IMR-90 (cell line): ENCODE results near the gene HGF. TPM values are rescaled to one million over a fixed set of nuclear protein-coding genes. Genes with fewer than 3 reads are reported as not detected.

Experiments
- ATAC-seq: fragments of 200-7000 bp; cut with Tn5 transposase; 2 replicates; pipeline ENCODE4 v1.9.1; 2020; ENCODE audit warnings: low read depth, mild to moderate bottlenecking, moderate library complexity
- BruUV-seq: library from RNA; stranded (reverse); fragments of 400-500 nt; replicated peaks from 2 replicates; lab custom pipeline; 2021; lab: Mats Ljungman, UMichigan
- CTCF ChIA-PET: fragments of 300-600 bp; formaldehyde crosslinking; extraction: SDS; loops from one replicate; lab custom pipeline; 2021; ENCODE audit warnings: antibody characterized with exemption; lab: Yijun Ruan, JAX
- POLR2A ChIA-PET: fragments of 300-600 bp; sonication (Branson Sonifier 250); formaldehyde crosslinking; loops from one replicate; lab custom pipeline; 2022; ENCODE audit warnings: antibody characterized with exemption; ENCODE audit not compliant: unreplicated experiment; lab: Charles Lee
- DNase-seq: peaks from one replicate; pipeline ENCODE4 v3.0.0; 2013
- H2AFZ ChIP-seq: replicated peaks from 2 replicates; pipeline ENCODE3; 2013; ENCODE audit warnings: low read length, mild to moderate bottlenecking; ENCODE audit not compliant: poor library complexity
- H2AK5ac ChIP-seq: 2 replicates; pipeline ENCODE4 v1.6.1; 2013; ENCODE audit warnings: low read depth, low read length, inconsistent platforms
- H2AK9ac ChIP-seq: replicated peaks from 2 replicates; pipeline ENCODE3; 2013; ENCODE audit warnings: mild to moderate bottlenecking, low read depth, low read length, moderate library complexity; ENCODE audit not compliant: poor library complexity
- H2BK120ac ChIP-seq: 2 replicates; pipeline ENCODE4 v1.6.1; 2013; ENCODE audit warnings: low read depth, low read length, inconsistent platforms
- H2BK15ac ChIP-seq: 3 replicates; pipeline ENCODE4 v1.6.1; 2013; ENCODE audit warnings: low read depth, low read length, inconsistent platforms
- H2BK20ac ChIP-seq: 2 replicates; pipeline ENCODE4 v1.6.1; 2013; ENCODE audit warnings: low read depth, mild to moderate bottlenecking, inconsistent platforms, low read length, moderate library complexity
- H2BK5ac ChIP-seq: 2 replicates; pipeline ENCODE4 v1.6.1; 2013; ENCODE audit warnings: mild to moderate bottlenecking, low read depth, low read length, inconsistent platforms; ENCODE audit not compliant: poor library complexity, severe bottlenecking
- H3K14ac ChIP-seq: replicated peaks from 2 replicates; pipeline ENCODE4 v1.6.1; 2013; ENCODE audit warnings: low read depth, low read length, inconsistent platforms
- H3K18ac ChIP-seq: 2 replicates; pipeline ENCODE4 v1.6.1; 2013; ENCODE audit warnings: low read depth, low read length, control low read depth
- H3K23ac ChIP-seq: 2 replicates; pipeline ENCODE4 v1.6.1; 2013; ENCODE audit warnings: low read depth, low read length, inconsistent platforms
- H3K27ac ChIP-seq: 2 replicates; pipeline ENCODE4 v1.5.1; 2013; ENCODE audit warnings: mild to moderate bottlenecking, control low read depth, low read length; ENCODE audit not compliant: insufficient read depth
- H3K27me3 ChIP-seq: 2 replicates; pipeline ENCODE4 v1.6.1; 2013; ENCODE audit warnings: low read length; ENCODE audit not compliant: control insufficient read depth, insufficient read depth
- H3K36me3 ChIP-seq: 2 replicates; pipeline ENCODE4 v1.6.1; 2013; ENCODE audit warnings: low read length, mixed read lengths; ENCODE audit not compliant: control insufficient read depth, insufficient read depth
- H3K4ac ChIP-seq: 2 replicates; pipeline ENCODE4 v1.6.1; 2013; ENCODE audit warnings: low read depth, low read length, inconsistent platforms
- H3K4me1 ChIP-seq: 2 replicates; pipeline ENCODE4 v1.6.1; 2013; ENCODE audit warnings: low read length, mixed read lengths; ENCODE audit not compliant: control insufficient read depth, insufficient read depth
- H3K4me2 ChIP-seq: 2 replicates; pipeline ENCODE4 v1.6.1; 2013; ENCODE audit warnings: low read depth, mild to moderate bottlenecking, control low read depth, low read length, moderate library complexity
- H3K4me3 ChIP-seq: 2 replicates; pipeline ENCODE4 v1.5.1; 2013; ENCODE audit warnings: low read depth, mild to moderate bottlenecking, control low read depth, low read length, moderate library complexity; ENCODE audit not compliant: insufficient read depth
- H3K56ac ChIP-seq: 2 replicates; pipeline ENCODE4 v1.6.1; 2013; ENCODE audit warnings: low read length, inconsistent platforms; ENCODE audit not compliant: insufficient read depth; ENCODE audit errors: extremely low read depth
- H3K79me1 ChIP-seq, 2 experiments: 2 replicates each; pipeline ENCODE4 v1.6.1; 2013; ENCODE audit warnings: low read length in 2 of 2, inconsistent platforms in 1 of 2, low read depth in 1 of 2
- H3K9ac ChIP-seq: 2 replicates; pipeline ENCODE4 v1.6.1; 2013; ENCODE audit warnings: low read depth, low read length, control low read depth
- H3K9me1 ChIP-seq: 2 replicates; pipeline ENCODE4 v1.6.1; 2013; ENCODE audit warnings: low read length, inconsistent platforms; ENCODE audit not compliant: insufficient read depth
- H3K9me3 ChIP-seq: 2 replicates; pipeline ENCODE4 v1.6.1; 2013; ENCODE audit warnings: low read length; ENCODE audit not compliant: control insufficient read depth, insufficient read depth
- H4K20me1 ChIP-seq: 2 replicates; pipeline ENCODE4 v1.6.1; 2013; ENCODE audit warnings: low read length, inconsistent platforms; ENCODE audit not compliant: insufficient read depth
- H4K5ac ChIP-seq: 2 replicates; pipeline ENCODE4 v1.6.1; 2013; ENCODE audit warnings: mild to moderate bottlenecking, low read depth, low read length, control low read depth
- H4K8ac ChIP-seq, 2 experiments: 2 replicates each; pipeline ENCODE4 v1.6.1; 2013; ENCODE audit warnings: low read depth in 2 of 2, low read length in 2 of 2, control low read depth in 1 of 2, inconsistent platforms in 1 of 2
- H4K91ac ChIP-seq: 2 replicates; pipeline ENCODE4 v1.6.1; 2013; ENCODE audit warnings: low read depth, low read length, inconsistent platforms; ENCODE audit not compliant: insufficient read depth
- BHLHE40 ChIP-seq: fragments of 150-350 bp; IDR thresholded peaks from 2 replicates; pipeline ENCODE4 v1.6.1; 2016; ENCODE audit warnings: mild to moderate bottlenecking, low read depth, low read length
- CEBPB ChIP-seq: IDR thresholded peaks from 2 replicates; pipeline ENCODE4 v1.6.1; 2012; ENCODE audit warnings: low read depth, low read length, improper control_type of control experiment
- CHD1 ChIP-seq: IDR thresholded peaks from 2 replicates; pipeline ENCODE4 v1.6.1; 2012; ENCODE audit warnings: low read depth, low read length, improper control_type of control experiment
- CTCF ChIP-seq: conservative IDR thresholded peaks from 2 replicates; pipeline ENCODE4 v1.5.1; 2012; ENCODE audit warnings: mild to moderate bottlenecking, low read depth, low read length, improper control_type of control experiment
- ELK1 ChIP-seq: fragments of 150-350 bp; IDR thresholded peaks from 2 replicates; pipeline ENCODE4 v1.6.1; 2016; ENCODE audit warnings: low read depth, mild to moderate bottlenecking, low read length, moderate library complexity, borderline replicate concordance
- FOS ChIP-seq: fragments of 150-350 bp; IDR thresholded peaks from 2 replicates; pipeline ENCODE4 v1.6.1; 2016; ENCODE audit warnings: low read depth, low read length
- MAFK ChIP-seq: IDR thresholded peaks from 2 replicates; pipeline ENCODE4 v1.6.1; 2012; ENCODE audit warnings: low read depth, low read length, improper control_type of control experiment
- MAZ ChIP-seq: IDR thresholded peaks from 2 replicates; pipeline ENCODE4 v1.6.1; 2012; ENCODE audit warnings: low read depth, mild to moderate bottlenecking, low read length, improper control_type of control experiment, moderate library complexity, borderline replicate concordance
- MXI1 ChIP-seq: IDR thresholded peaks from 2 replicates; pipeline ENCODE4 v1.6.1; 2012; ENCODE audit warnings: low read depth, mild to moderate bottlenecking, low read length, moderate library complexity, borderline replicate concordance
- NFE2L2 ChIP-seq: fragments of 150-350 bp; IDR thresholded peaks from 2 replicates; pipeline ENCODE4 v1.6.1; 2016; ENCODE audit warnings: low read depth, mild to moderate bottlenecking, low read length
- POLR2A ChIP-seq: IDR thresholded peaks from 2 replicates; pipeline ENCODE4 v1.6.1; 2012; ENCODE audit warnings: mild to moderate bottlenecking, low read depth, low read length
- RAD21 ChIP-seq: IDR thresholded peaks from 2 replicates; pipeline ENCODE4 v1.6.1; 2012; ENCODE audit warnings: low read length, improper control_type of control experiment
- RCOR1 ChIP-seq: IDR thresholded peaks from 2 replicates; pipeline ENCODE4 v1.6.1; 2012; ENCODE audit warnings: mild to moderate bottlenecking, low read length, improper control_type of control experiment; ENCODE audit not compliant: insufficient replicate concordance
- RFX5 ChIP-seq: IDR thresholded peaks from 2 replicates; pipeline ENCODE4 v1.8.0; 2012; ENCODE audit warnings: low read depth, mild to moderate bottlenecking, low read length, moderate library complexity
- SMC3 ChIP-seq: fragments of 150-350 bp; IDR thresholded peaks from 2 replicates; pipeline ENCODE4 v1.6.1; 2016; ENCODE audit warnings: low read depth, mild to moderate bottlenecking, antibody characterized with exemption, low read length, moderate library complexity
- USF2 ChIP-seq: fragments of 150-350 bp; IDR thresholded peaks from 2 replicates; pipeline ENCODE4 v1.6.1; 2017; ENCODE audit warnings: mild to moderate bottlenecking, antibody characterized with exemption, low read length, low read depth
- WGBS, 2 experiments: methylation state at CpG; one replicate each; pipeline versions ENCODE4 v1.1.5 to v1.1.7; 2013; ENCODE audit warnings: missing lambda C conversion rate in 2 of 2; ENCODE audit not compliant: insufficient read length in 1 of 2; ENCODE audit errors: extremely low coverage in 2 of 2; 5-methylcytosine and 5-hydroxymethylcytosine counted together
- dilution Hi-C: fragments of 300-500 bp; cut with HindIII; formaldehyde crosslinking; loops from one replicate; pipeline ENCODE4 v1.14.3; 2018; ENCODE audit warnings: low sequenced_read_pairs; ENCODE audit not compliant: unreplicated experiment
- in situ Hi-C: fragments of 300-500 bp; cut with MboI; formaldehyde crosslinking; loops from 3 replicates; pipeline ENCODE4 v1.14.3; 2019; ENCODE audit warnings: low sequenced_read_pairs, inconsistent platforms, mixed read lengths
- intact Hi-C: fragments of 100-400 bp; cut with micrococcal nuclease; formaldehyde crosslinking; loops from 2 replicates; pipeline ENCODE4 v1.10.0; 2022
- polyA plus RNA-seq, 3 experiments: library from polyadenylated mRNA; depleted of rRNA; stranded (reverse); fragments of >200 nt; gene quantifications; 2 replicates each; pipeline ENCODE4 v1.2.3, GENCODE V29; 2012; ENCODE audit warnings: low replicate concordance in 1 of 3
- total RNA-seq: library from RNA; depleted of rRNA; stranded (reverse); fragments of >200 nt; gene quantifications from 2 replicates; pipeline ENCODE4 v1.2.3, GENCODE V29; 2012

HGF gene
- total and polyA plus RNA-seq, 2 of the 4 experiments (the other 2 are of a cell fraction), result 16.8 to 50.9 TPM

GRCh38 chr7:81725812-81726127, 44.1 kb downstream of the HGF start:
- Histone ChIP-seq H3K9ac (no peak overlapping the region), H3K27ac (peak overlapping the region; percentile 55; the same call in 1 of the 2 replicates), H3K4me3 (no peak overlapping the region), H3K4me2 (no peak overlapping the region), H3K9me1 (no peaks in the 10 kb centered on the region; the same call in 1 of the 2 replicates), H3K9me3 (no peaks in the 10 kb centered on the region), H4K91ac (no peak overlapping the region), H3K36me3 (peaks cover 16% of the 10 kb centered on the region), H3K23ac (no peak overlapping the region), H2AK9ac (no peak overlapping the region), H2AK5ac (no peak overlapping the region), H3K4ac (no peak overlapping the region), H3K14ac (no peak overlapping the region), H2BK20ac (no peak overlapping the region), H3K18ac (no peak overlapping the region), H4K5ac (no peak overlapping the region), H4K8ac (no peak overlapping the region), H2AFZ (no peak overlapping the region), H3K27me3 (no peaks in the 10 kb centered on the region), H2BK15ac (no peak overlapping the region), H3K4me1 (peaks cover 2% of the 10 kb centered on the region; the same call in 1 of the 2 replicates), H3K56ac (no peak overlapping the region), H2BK5ac (peak overlapping the region; percentile 100), H3K79me1 (no peaks in the 10 kb centered on the region), H4K20me1 (no peaks in the 10 kb centered on the region), H2BK120ac (no peak overlapping the region)
- POLR2A ChIA-PET, result interaction anchor here (0.8 to 1.8 kb wide), 3 partner anchors 44 to 310 kb away, joined by 4 to 13 read pairs (median 7); partner anchors contain the start of gene HGF
- dilution Hi-C loops (no loop called here), intact Hi-C loops (loop anchor here (5.0 kb wide), 1 partner anchor 42 kb away; no protein-coding TSS in a partner anchor), in situ Hi-C loops (no loop called here)
- DNase-seq, result peak; percentile 99
- CTCF ChIA-PET, result interaction anchor here (0.6 to 0.9 kb wide), 3 partner anchors 183 to 225 kb away, joined by 3 to 6 read pairs (median 3); no protein-coding TSS in a partner anchor
- WGBS, 2 experiments, result no CpG with 5 or more reads among the region's 6 CpGs
- TF ChIP-seq ELK1 (no peak), MXI1 (no peak), RAD21 (no peak; the same call in 1 of the 2 replicates), MAFK (peak; percentile 54), RCOR1 (no peak), SMC3 (0 out of 2 replicates have a peak, but pooled peaks have one; percentile 5), CHD1 (no peak), BHLHE40 (no peak), RFX5 (no peak), MAZ (peak; percentile 48; the same call in 1 of the 2 replicates), NFE2L2 (no peak), USF2 (peak; percentile 51; the same call in 1 of the 2 replicates), FOS (peak; percentile 69), POLR2A (no peak), CTCF (no peak), CEBPB (peak; percentile 45; the same call in 1 of the 2 replicates)
- ATAC-seq, result peak; percentile 83
- no TSS peak for BruUV-seq
